ENCODE results near the gene PDE4D.

- TF ChIP-seq POLR2AphosphoS5 (IDR thresholded peaks at IDR 0.05; ENCODE audit: low read depth, low read length) (no peak), TAF1 (IDR thresholded peaks at IDR 0.05; ENCODE audit: borderline replicate concordance, insufficient read depth, low read length) (no peak), SIN3A (IDR thresholded peaks at IDR 0.05; ENCODE audit: borderline replicate concordance, insufficient read depth, low read length) (no peak), FOXP2 (optimal IDR thresholded peaks at IDR 0.05; ENCODE audit: borderline replicate concordance, extremely low read depth, extremely low read length, insufficient read depth) (no peak)
- TF ChIP-seq, protein P1, sequence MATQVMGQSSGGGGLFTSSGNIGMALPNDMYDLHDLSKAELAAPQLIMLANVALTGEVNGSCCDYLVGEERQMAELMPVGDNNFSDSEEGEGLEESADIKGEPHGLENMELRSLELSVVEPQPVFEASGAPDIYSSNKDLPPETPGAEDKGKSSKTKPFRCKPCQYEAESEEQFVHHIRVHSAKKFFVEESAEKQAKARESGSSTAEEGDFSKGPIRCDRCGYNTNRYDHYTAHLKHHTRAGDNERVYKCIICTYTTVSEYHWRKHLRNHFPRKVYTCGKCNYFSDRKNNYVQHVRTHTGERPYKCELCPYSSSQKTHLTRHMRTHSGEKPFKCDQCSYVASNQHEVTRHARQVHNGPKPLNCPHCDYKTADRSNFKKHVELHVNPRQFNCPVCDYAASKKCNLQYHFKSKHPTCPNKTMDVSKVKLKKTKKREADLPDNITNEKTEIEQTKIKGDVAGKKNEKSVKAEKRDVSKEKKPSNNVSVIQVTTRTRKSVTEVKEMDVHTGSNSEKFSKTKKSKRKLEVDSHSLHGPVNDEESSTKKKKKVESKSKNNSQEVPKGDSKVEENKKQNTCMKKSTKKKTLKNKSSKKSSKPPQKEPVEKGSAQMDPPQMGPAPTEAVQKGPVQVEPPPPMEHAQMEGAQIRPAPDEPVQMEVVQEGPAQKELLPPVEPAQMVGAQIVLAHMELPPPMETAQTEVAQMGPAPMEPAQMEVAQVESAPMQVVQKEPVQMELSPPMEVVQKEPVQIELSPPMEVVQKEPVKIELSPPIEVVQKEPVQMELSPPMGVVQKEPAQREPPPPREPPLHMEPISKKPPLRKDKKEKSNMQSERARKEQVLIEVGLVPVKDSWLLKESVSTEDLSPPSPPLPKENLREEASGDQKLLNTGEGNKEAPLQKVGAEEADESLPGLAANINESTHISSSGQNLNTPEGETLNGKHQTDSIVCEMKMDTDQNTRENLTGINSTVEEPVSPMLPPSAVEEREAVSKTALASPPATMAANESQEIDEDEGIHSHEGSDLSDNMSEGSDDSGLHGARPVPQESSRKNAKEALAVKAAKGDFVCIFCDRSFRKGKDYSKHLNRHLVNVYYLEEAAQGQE (IDR thresholded peaks at IDR 0.05; ENCODE audit: insufficient read depth in 1 of 2, low read depth in 2 of 2, low read length in 2 of 2) = no peak
Observed at GRCh38 chr5:59019078-59019477, 874.4 kb downstream of the PDE4D start.
